Parathyroid adenoma (tissue), 2 donors: ENCODE measurements around the gene LRP1B.

ENCODE experiments used
- H2AFZ ChIP-seq: fragments of 300-600 bp; sonication (generic); one replicate; pipeline ENCODE4 v1.7.0; 2017; ENCODE audit warnings: antibody characterized with exemption, mild to moderate bottlenecking
- H3K27ac ChIP-seq: fragments of 300-600 bp; sonication (generic); one replicate; pipeline ENCODE4 v1.7.0; 2017
- H3K27me3 ChIP-seq: fragments of 300-600 bp; sonication (generic); one replicate; pipeline ENCODE4 v1.7.0; 2017; ENCODE audit warnings: low read length; ENCODE audit not compliant: control insufficient read depth, insufficient read depth
- H3K36me3 ChIP-seq: fragments of 300-600 bp; sonication (generic); one replicate; pipeline ENCODE4 v1.7.0; 2017; ENCODE audit warnings: low read length; ENCODE audit not compliant: control insufficient read depth, insufficient read depth
- H3K4me1 ChIP-seq: fragments of 300-600 bp; sonication (generic); one replicate; pipeline ENCODE4 v1.7.0; 2017; ENCODE audit warnings: control low read depth
- H3K4me2 ChIP-seq: fragments of 300-600 bp; sonication (generic); one replicate; pipeline ENCODE4 v1.7.0; 2017; ENCODE audit warnings: low read length
- H3K4me3 ChIP-seq: fragments of 300-600 bp; sonication (generic); one replicate; pipeline ENCODE4 v1.7.0; 2017; ENCODE audit warnings: low read depth, low read length
- H3K79me2 ChIP-seq: fragments of 300-600 bp; sonication (generic); one replicate; pipeline ENCODE4 v1.7.0; 2017; ENCODE audit warnings: control low read depth
- H3K9ac ChIP-seq: fragments of 300-600 bp; sonication (generic); one replicate; pipeline ENCODE4 v1.7.0; 2017; ENCODE audit warnings: mild to moderate bottlenecking
- H3K9me3 ChIP-seq: fragments of 300-600 bp; sonication (generic); one replicate; pipeline ENCODE4 v1.7.0; 2017; ENCODE audit warnings: low read length; ENCODE audit not compliant: control insufficient read depth
- CTCF ChIP-seq: fragments of 300-600 bp; sonication (generic); IDR thresholded peaks from one replicate; pipeline ENCODE4 v1.7.0; 2017; ENCODE audit warnings: antibody characterized with exemption, mild to moderate bottlenecking
- donor health status: primary hyperparathyroidism.

The LRP1B gene

GRCh38 chr2:140384946-140385345 is 1745.9 kb downstream of the LRP1B start:
- no peaks in the 10 kb centered on the region for H3K9me3 ChIP-seq

GRCh38 chr2:140383781-140384180 is 1747.0 kb downstream of the LRP1B start:
- no peaks in the 10 kb centered on the region for H3K79me2 ChIP-seq
- H3K4me3 ChIP-seq: no peak overlapping the region
- no peaks in the 10 kb centered on the region for H3K36me3 ChIP-seq
- H3K4me2 ChIP-seq: no peak overlapping the region
- no peak overlapping the region for H3K9ac ChIP-seq
- no peak overlapping the region for H3K27ac ChIP-seq
- no peaks in the 10 kb centered on the region for H3K9me3 ChIP-seq
- H3K4me1 ChIP-seq: no peaks in the 10 kb centered on the region
- TF ChIP-seq CTCF: no peak
- H3K27me3 ChIP-seq: no peaks in the 10 kb centered on the region
- H2AFZ ChIP-seq: no peak overlapping the region

More at GRCh38 chr2:140384946-140385345, 1745.9 kb downstream of the LRP1B start:
- Histone ChIP-seq H3K9ac (no peak overlapping the region), H3K4me3 (no peak overlapping the region), H3K4me1 (no peaks in the 10 kb centered on the region), H3K4me2 (no peak overlapping the region), H3K79me2 (no peaks in the 10 kb centered on the region), H3K36me3 (no peaks in the 10 kb centered on the region), H2AFZ (no peak overlapping the region), H3K27ac (no peak overlapping the region), H3K27me3 (no peaks in the 10 kb centered on the region)
- no peak for TF ChIP-seq CTCF

- no peak overlapping the region for H3K27ac ChIP-seq
- no peak overlapping the region for H3K4me2 ChIP-seq
- no peaks in the 10 kb centered on the region for H3K79me2 ChIP-seq
- no peak for TF ChIP-seq CTCF
- H2AFZ ChIP-seq: no peak overlapping the region
- no peak overlapping the region for H3K4me3 ChIP-seq
- no peaks in the 10 kb centered on the region for H3K27me3 ChIP-seq
- no peaks in the 10 kb centered on the region for H3K4me1 ChIP-seq
- no peaks in the 10 kb centered on the region for H3K36me3 ChIP-seq
- no peak overlapping the region for H3K9ac ChIP-seq
- H3K9me3 ChIP-seq: no peaks in the 10 kb centered on the region
These were observed 1754.1 kb downstream of the LRP1B start for GRCh38 chr2:140376686-140377085.

GRCh38 chr2:140363131-140363530 is 1767.7 kb downstream of the LRP1B start:
- H3K27me3 ChIP-seq: no peaks in the 10 kb centered on the region
- H3K79me2 ChIP-seq: no peaks in the 10 kb centered on the region
- no peak overlapping the region for H3K4me2 ChIP-seq
- no peak for TF ChIP-seq CTCF
- H3K9me3 ChIP-seq: no peaks in the 10 kb centered on the region
- no peak overlapping the region for H2AFZ ChIP-seq
- H3K9ac ChIP-seq: no peak overlapping the region
- H3K4me1 ChIP-seq: no peaks in the 10 kb centered on the region
- no peak overlapping the region for H3K4me3 ChIP-seq
- no peak overlapping the region for H3K27ac ChIP-seq
- no peaks in the 10 kb centered on the region for H3K36me3 ChIP-seq

- no peak overlapping the region for H3K27ac ChIP-seq
- H3K4me1 ChIP-seq: no peaks in the 10 kb centered on the region
- no peak overlapping the region for H3K9ac ChIP-seq
- no peaks in the 10 kb centered on the region for H3K36me3 ChIP-seq
- H3K27me3 ChIP-seq: no peaks in the 10 kb centered on the region
- H2AFZ ChIP-seq: no peak overlapping the region
- no peak overlapping the region for H3K4me3 ChIP-seq
- no peaks in the 10 kb centered on the region for H3K79me2 ChIP-seq
- no peak for TF ChIP-seq CTCF
- no peaks in the 10 kb centered on the region for H3K9me3 ChIP-seq
- H3K4me2 ChIP-seq: no peak overlapping the region
These were observed 1768.5 kb downstream of the LRP1B start for GRCh38 chr2:140362361-140362760.
